ENCODE data around the gene KDM5B.

Gene KDM5B

GRCh38 chr1:202807926-202808757 is at the start of gene KDM5B:
Gene KDM5B, minus strand, starts transcription at chr1:202808421. Its CDS starts 116 bp downstream, at chr1:202808305.
- Mint-ChIP-seq H3K4me1 (ENCODE audit: low read depth) (peaks cover 63% of the 10 kb centered on the region), H3K27ac (peak within 1 kb of the TSS; percentile 96), H3K9me3 (no peaks in the 10 kb centered on the region), H3K27me3 (peaks cover 9% of the 10 kb centered on the region), H3K4me3 (peak within 1 kb of the TSS; percentile 87), H3K36me3 (ENCODE audit: low read depth) (peaks cover 8% of the 10 kb centered on the region)
- DNase-seq, result peak; percentile 80

GRCh38 chr1:202857136-202857610 is 49.0 kb upstream of the KDM5B start:
- Mint-ChIP-seq H3K9me3 (no peaks in the 10 kb centered on the region), H3K4me3 (no peak overlapping the region), H3K27ac (no peak overlapping the region), H3K27me3 (peaks cover 26% of the 10 kb centered on the region), H3K4me1 (ENCODE audit: low read depth) (peaks cover 15% of the 10 kb centered on the region), H3K36me3 (ENCODE audit: low read depth) (no peaks in the 10 kb centered on the region)
- DNase-seq, result no peak

- H3K9me3 Mint-ChIP-seq, result no peaks in the 10 kb centered on the region
- H3K4me1 Mint-ChIP-seq (ENCODE audit: low read depth), result peaks cover 5% of the 10 kb centered on the region
- no peak overlapping the region for H3K4me3 Mint-ChIP-seq
- no peaks in the 10 kb centered on the region for H3K36me3 Mint-ChIP-seq (ENCODE audit: low read depth)
- DNase-seq, result no peak
- H3K27ac Mint-ChIP-seq, result no peak overlapping the region
- H3K27me3 Mint-ChIP-seq, result peaks cover 14% of the 10 kb centered on the region
Observed at GRCh38 chr1:202856014-202856413, 47.8 kb upstream of the KDM5B start.

GRCh38 chr1:202854787-202855186 is 46.6 kb upstream of the KDM5B start:
- H3K4me1 Mint-ChIP-seq (ENCODE audit: low read depth), result no peaks in the 10 kb centered on the region
- H3K27ac Mint-ChIP-seq, result no peak overlapping the region
- no peak overlapping the region for H3K4me3 Mint-ChIP-seq
- H3K36me3 Mint-ChIP-seq (ENCODE audit: low read depth), result no peaks in the 10 kb centered on the region
- DNase-seq, result no peak
- peaks cover 3% of the 10 kb centered on the region for H3K27me3 Mint-ChIP-seq
- no peaks in the 10 kb centered on the region for H3K9me3 Mint-ChIP-seq

- Mint-ChIP-seq H3K9me3 (no peaks in the 10 kb centered on the region), H3K27ac (no peak overlapping the region), H3K27me3 (no peaks in the 10 kb centered on the region), H3K4me3 (no peak overlapping the region), H3K4me1 (ENCODE audit: low read depth) (peaks cover 6% of the 10 kb centered on the region), H3K36me3 (ENCODE audit: low read depth) (no peaks in the 10 kb centered on the region)
- DNase-seq, result peak; percentile 50
Observed at GRCh38 chr1:202852163-202852904, 44.1 kb upstream of the KDM5B start.

GRCh38 chr1:202850593-202851362 is 42.6 kb upstream of the KDM5B start:
- no peaks in the 10 kb centered on the region for H3K36me3 Mint-ChIP-seq (ENCODE audit: low read depth)
- no peaks in the 10 kb centered on the region for H3K27me3 Mint-ChIP-seq
- no peaks in the 10 kb centered on the region for H3K9me3 Mint-ChIP-seq
- DNase-seq, result no peak
- H3K27ac Mint-ChIP-seq, result no peak overlapping the region
- H3K4me1 Mint-ChIP-seq (ENCODE audit: low read depth), result peaks cover 6% of the 10 kb centered on the region
- no peak overlapping the region for H3K4me3 Mint-ChIP-seq

GRCh38 chr1:202848191-202848542 is 39.9 kb upstream of the KDM5B start:
- Mint-ChIP-seq H3K27ac (no peak overlapping the region), H3K9me3 (no peaks in the 10 kb centered on the region), H3K36me3 (ENCODE audit: low read depth) (no peaks in the 10 kb centered on the region), H3K4me1 (ENCODE audit: low read depth) (peaks cover 6% of the 10 kb centered on the region), H3K4me3 (no peak overlapping the region), H3K27me3 (no peaks in the 10 kb centered on the region)
- no peak for DNase-seq

GRCh38 chr1:202844935-202845334 is 36.7 kb upstream of the KDM5B start:
- DNase-seq, result no peak
- H3K27me3 Mint-ChIP-seq, result no peaks in the 10 kb centered on the region

GRCh38 chr1:202844259-202844658 is 36.0 kb upstream of the KDM5B start:
- DNase-seq, result no peak
- Mint-ChIP-seq H3K4me1 (ENCODE audit: low read depth) (peaks cover 6% of the 10 kb centered on the region), H3K27ac (no peak overlapping the region), H3K36me3 (ENCODE audit: low read depth) (no peaks in the 10 kb centered on the region), H3K4me3 (no peak overlapping the region), H3K27me3 (no peaks in the 10 kb centered on the region), H3K9me3 (no peaks in the 10 kb centered on the region)

More at GRCh38 chr1:202844935-202845334, 36.7 kb upstream of the KDM5B start:
- Mint-ChIP-seq H3K27ac (no peak overlapping the region), H3K9me3 (no peaks in the 10 kb centered on the region), H3K4me1 (ENCODE audit: low read depth) (peaks cover 6% of the 10 kb centered on the region), H3K4me3 (no peak overlapping the region), H3K36me3 (ENCODE audit: low read depth) (no peaks in the 10 kb centered on the region)

- H3K36me3 Mint-ChIP-seq (ENCODE audit: low read depth), result no peaks in the 10 kb centered on the region
- no peak overlapping the region for H3K27ac Mint-ChIP-seq
- peaks cover 3% of the 10 kb centered on the region for H3K4me1 Mint-ChIP-seq (ENCODE audit: low read depth)
- no peak overlapping the region for H3K4me3 Mint-ChIP-seq
- H3K9me3 Mint-ChIP-seq, result no peaks in the 10 kb centered on the region
- H3K27me3 Mint-ChIP-seq, result peaks cover 1% of the 10 kb centered on the region
- no peak for DNase-seq
Observed at GRCh38 chr1:202843081-202843480, 34.9 kb upstream of the KDM5B start.

GRCh38 chr1:202837746-202838262 is 29.6 kb upstream of the KDM5B start:
- no peak for DNase-seq
- H3K36me3 Mint-ChIP-seq (ENCODE audit: low read depth), result no peaks in the 10 kb centered on the region
- no peak overlapping the region for H3K4me3 Mint-ChIP-seq
- H3K27ac Mint-ChIP-seq, result no peak overlapping the region
- peaks cover 3% of the 10 kb centered on the region for H3K27me3 Mint-ChIP-seq
- H3K9me3 Mint-ChIP-seq, result no peaks in the 10 kb centered on the region
- H3K4me1 Mint-ChIP-seq (ENCODE audit: low read depth), result peaks cover 37% of the 10 kb centered on the region

GRCh38 chr1:202836623-202837403 is 28.6 kb upstream of the KDM5B start:
- Mint-ChIP-seq H3K27me3 (peaks cover 3% of the 10 kb centered on the region), H3K9me3 (no peaks in the 10 kb centered on the region), H3K4me1 (ENCODE audit: low read depth) (peaks cover 37% of the 10 kb centered on the region), H3K36me3 (ENCODE audit: low read depth) (no peaks in the 10 kb centered on the region), H3K4me3 (no peak overlapping the region), H3K27ac (no peak overlapping the region)
- DNase-seq, result no peak

GRCh38 chr1:202835548-202836072 is 27.4 kb upstream of the KDM5B start:
- Mint-ChIP-seq H3K27ac (peak overlapping the region; percentile 69), H3K9me3 (no peaks in the 10 kb centered on the region), H3K4me1 (ENCODE audit: low read depth) (peaks cover 37% of the 10 kb centered on the region), H3K27me3 (peaks cover 3% of the 10 kb centered on the region), H3K36me3 (ENCODE audit: low read depth) (no peaks in the 10 kb centered on the region), H3K4me3 (no peak overlapping the region)
- peak; percentile 35 for DNase-seq

All from activated T-cell treated with anti-CD3 and anti-CD28 coated beads, Interleukin-2, amount 50 U/mL, for 24 hours (primary cell).